HG02623 (cell line): Measurements from ENCODE around the gene TFDP1.

Experiments used
- ATAC-seq: cut with Tn5 transposase; IDR thresholded peaks from one replicate; pipeline ENCODE4 v1.9.1; 2021; ENCODE audit warnings: moderate library complexity; ENCODE audit not compliant: unreplicated experiment

The TFDP1 gene

DNA sequence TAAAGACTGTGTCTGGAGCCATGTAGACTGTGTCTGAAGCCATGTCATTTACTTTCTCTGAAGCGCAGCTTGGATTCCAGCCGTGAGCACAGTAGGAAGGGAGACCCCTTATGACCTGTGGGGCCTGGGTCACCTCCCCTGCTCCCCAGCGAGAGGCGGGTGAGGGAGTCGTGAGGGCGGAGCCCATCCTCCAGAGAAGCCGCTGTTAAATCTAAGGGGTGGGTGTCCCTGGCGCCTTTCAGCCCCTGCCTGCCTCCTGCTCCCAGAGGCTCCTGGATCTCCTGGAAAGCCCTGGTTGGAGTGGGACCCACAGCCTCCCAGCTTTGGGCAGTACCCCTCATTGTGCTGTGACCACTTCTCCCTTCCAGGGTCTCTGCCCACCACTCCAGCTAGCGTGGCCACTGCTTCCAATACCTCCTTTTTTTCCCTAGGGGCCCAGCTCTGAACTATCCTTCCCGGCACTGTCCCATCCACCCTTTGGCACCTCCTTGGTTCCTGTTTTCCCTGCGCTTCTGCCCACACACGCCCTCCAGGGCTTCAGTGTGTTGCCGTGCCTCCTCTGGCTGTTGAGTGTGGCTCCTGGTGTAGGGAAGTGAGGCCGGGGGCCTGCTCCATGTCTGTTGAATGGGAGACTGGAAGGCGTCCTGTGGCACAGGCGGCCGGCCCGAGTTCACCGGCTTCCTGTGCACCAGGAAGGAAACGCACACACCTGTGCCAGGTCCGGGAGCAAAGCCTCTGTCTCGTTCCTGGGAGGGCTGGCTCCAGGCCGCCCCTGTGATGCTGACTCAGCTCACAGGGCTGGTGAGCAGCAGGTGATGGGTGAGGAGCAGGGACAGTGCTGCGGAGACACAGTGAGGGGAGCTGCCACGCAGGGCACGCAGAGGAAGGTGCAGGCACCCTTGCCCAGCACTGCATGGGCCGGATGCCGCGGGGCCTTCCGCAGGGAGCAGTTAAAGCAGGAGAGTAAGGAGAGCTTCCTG, 44.0 kb downstream of the TFDP1 start:
- no peak for ATAC-seq

DNA sequence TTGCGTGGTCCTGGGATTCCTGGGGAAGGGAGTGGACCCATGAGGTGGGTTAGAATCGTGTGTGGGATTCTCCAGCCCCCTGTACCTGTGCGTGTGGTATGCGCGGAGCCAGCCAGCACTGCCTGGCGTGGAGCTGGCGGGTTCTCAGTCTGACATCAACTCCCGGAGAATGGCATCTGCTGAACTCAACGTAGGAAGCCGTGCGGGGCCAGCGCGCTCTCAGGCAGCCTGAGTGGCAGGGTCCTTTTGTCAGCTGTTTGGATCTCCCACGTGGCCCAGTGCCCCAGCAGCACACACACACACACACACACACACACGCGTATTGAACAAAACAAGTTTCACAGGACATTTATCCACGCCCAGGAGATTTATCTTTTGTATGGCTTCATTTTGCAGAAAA, 45.3 kb downstream of the TFDP1 start:
- no peak for ATAC-seq

DNA sequence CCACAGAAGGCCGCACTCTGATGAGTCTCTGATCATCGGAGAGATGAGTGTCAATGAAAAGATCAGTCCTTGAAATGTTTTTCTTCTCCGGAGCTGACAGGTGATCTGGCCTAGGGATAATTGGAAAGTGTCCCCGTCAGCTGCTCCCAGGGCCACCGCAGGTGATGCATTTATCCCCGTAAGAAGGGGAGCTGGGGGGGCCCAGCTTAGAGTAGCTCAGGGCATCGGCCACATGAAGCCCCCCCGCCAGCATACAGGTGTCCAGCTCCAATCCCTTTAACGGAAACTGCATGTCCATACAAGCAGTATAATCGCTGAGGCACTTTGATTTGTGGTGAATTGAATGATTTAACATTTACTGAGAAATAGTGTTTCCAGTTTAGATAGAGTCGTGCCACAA, 45.7 kb downstream of the TFDP1 start:
- no peak for ATAC-seq

DNA sequence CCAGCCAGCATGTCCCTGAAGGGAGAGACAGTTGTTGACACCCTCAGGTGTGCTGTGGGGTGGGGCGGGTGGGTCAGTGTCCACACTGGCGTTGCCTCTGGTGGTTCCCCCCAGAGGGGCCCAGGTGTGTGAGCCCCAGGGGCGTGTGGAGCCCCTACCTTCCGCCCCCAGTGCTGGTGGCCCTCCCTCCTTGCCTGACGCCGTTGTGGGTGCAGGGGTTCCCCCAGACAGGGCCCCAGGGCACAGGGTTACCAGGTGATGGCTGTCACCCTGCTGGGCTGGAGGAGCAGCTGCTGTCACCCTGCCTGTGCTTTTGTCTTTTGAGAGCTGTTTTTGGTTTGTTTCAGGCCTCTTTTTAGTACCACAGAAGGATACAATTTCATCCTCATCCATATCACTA, 46.3 kb downstream of the TFDP1 start:
- ATAC-seq = no peak

- ATAC-seq = no peak
Observed at GRCh38 chr13:113631341-113632095, 47.0 kb downstream of the TFDP1 start.

DNA sequence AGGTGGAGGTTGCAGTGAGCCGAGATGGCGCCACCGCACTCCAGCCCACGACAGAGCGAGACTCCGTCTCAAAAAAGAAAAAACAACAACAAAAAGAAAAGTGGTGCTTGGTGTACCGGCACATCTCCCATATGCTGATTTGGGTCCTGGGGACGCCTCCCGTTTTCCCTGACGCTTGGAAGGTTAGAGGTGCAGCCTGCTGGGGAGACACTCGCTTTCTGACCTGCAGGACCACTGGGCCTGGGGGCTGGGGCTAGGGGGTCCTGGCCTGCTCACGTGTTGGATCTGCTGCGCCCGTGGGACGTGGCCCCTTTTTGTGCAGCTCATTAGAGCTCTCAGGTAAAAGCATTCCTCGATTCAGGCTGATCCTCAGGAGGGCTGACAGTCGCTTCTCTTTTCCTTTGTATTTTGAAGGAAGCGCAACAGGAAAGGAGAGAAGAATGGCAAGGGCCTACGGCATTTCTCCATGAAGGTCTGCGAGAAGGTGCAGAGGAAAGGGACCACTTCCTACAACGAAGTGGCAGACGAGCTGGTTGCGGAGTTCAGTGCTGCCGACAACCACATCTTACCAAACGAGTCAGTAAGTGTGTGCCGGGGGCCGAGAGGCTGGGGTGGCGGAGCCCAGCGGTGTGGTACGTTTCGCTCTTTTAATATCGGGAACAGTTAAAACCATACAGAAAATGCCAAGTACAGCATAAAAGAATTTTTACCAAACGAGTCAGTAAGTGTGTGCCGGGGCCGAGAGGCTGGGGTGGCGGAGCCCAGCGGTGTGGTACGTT, 48.3 kb downstream of the TFDP1 start:
- ATAC-seq = no peak

DNA sequence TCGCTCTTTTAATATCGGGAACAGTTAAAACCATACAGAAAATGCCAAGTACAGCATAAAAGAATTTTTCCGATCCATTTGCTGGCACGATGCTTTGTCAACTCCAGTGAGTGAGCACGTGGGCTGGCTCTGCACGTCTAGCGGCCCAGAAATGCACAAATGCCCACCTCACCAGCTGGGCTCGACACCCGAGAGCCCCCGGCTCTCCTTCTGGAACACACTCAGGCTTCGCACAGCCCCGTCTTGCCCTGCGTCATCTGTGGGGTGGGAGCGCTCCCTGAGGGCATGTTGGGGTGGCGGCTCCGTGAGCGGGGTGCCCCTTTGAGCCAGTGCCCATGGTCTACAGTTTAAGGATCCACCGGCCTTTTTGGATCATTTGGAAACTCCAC, 48.9 kb downstream of the TFDP1 start:
- ATAC-seq = no peak

- no peak for ATAC-seq
Observed at GRCh38 chr13:113634279-113635047, 49.9 kb downstream of the TFDP1 start.

- no peak for ATAC-seq
Observed at GRCh38 chr13:113635048-113635420, 50.5 kb downstream of the TFDP1 start.

GRCh38 chr13:113635709-113636108, 51.2 kb downstream of the TFDP1 start:
- ATAC-seq = no peak

DNA sequence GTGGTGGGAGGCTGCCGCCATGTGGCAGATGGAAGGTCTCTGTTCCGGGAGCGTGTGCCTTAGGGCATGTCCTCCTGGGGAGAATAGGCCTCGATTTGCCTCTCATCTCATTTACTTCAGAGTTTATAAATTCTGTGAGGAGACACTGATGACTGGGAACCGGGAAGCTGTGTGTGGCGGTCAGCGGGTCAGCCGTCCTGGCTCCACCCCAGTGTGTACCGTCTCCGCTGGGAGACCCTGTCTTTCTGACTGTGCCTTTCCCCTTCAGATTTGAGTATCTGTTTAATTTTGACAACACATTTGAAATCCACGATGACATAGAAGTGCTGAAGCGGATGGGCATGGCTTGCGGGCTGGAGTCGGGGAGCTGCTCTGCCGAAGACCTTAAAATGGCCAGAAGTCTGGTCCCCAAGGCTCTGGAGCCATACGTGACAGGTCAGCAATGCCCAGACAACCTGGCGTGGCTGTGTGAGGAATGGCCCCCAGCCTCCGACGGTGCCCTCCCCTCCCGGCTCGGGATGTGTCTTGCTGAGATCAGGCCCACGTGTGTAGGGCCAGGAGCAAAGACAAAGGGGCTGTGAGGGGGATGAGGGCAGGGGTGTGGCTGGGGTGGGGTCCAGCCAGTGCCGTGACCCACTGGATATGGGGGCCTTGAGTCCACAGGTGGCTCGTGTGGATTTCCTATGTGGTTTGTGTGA, 51.9 kb downstream of the TFDP1 start:
- no peak for ATAC-seq

DNA sequence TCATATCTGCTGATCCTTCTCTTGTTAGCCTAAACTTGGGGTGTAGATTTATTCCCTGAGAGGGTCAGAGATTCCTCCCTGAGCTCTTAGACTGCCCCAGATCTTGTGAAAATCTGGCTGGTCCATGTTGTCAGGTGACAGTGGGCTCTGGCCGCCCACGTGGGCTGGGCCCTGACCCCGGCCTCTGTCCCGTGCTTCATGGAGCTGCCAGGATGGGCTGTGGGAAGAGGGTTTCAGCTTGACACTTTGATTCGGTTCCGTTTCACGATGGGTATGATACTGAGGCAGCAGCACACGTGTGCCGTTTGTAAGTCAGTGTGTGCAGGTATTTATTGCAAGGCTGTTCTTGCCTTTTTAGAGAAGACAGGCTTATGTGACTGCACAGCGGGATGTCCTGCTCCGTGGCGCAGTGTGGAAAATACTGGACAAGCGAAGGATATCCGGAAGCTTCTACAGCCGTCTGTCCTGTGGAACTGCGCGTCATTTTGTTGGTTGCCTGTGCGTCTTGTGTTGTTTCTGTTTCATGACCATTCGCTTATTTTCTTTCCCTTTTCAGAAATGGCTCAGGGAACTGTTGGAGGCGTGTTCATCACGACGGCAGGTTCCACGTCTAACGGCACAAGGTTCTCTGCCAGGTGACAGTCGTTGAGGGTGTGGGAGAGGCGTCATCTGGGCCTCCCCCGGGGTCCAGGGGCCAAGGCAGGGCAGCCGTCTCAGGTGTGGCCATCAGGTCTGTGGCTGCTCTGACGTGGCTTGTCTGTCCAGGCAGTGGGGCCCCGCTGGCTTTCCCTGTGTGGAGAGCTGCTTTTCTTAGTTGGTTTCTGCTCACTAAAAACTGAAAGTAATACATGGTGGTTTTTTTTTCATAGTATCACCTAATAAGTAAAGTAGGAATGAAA, 53.0 kb downstream of the TFDP1 start:
- no peak for ATAC-seq

- no peak for ATAC-seq
Observed at GRCh38 chr13:113638173-113638746, 53.7 kb downstream of the TFDP1 start.

DNA sequence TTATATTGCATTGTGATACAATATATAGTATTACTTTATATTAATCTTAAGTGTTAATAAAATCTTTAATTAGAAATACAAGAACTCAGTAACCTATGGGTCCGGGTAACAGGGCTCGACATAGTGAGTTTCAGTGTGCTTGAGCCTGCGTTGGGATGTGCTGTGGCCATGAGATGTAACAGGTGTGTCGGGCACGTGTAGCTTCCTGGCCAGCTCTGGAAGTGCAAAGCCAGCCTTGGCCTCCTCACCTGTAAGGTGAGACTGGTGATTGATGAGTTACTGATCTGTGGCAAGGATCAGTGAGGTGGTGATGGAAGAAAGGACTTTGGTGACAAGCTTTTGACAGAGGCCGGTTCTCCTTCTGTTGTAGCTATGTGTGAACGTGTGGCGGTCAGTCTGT, 54.3 kb downstream of the TFDP1 start:
- ATAC-seq = no peak

DNA sequence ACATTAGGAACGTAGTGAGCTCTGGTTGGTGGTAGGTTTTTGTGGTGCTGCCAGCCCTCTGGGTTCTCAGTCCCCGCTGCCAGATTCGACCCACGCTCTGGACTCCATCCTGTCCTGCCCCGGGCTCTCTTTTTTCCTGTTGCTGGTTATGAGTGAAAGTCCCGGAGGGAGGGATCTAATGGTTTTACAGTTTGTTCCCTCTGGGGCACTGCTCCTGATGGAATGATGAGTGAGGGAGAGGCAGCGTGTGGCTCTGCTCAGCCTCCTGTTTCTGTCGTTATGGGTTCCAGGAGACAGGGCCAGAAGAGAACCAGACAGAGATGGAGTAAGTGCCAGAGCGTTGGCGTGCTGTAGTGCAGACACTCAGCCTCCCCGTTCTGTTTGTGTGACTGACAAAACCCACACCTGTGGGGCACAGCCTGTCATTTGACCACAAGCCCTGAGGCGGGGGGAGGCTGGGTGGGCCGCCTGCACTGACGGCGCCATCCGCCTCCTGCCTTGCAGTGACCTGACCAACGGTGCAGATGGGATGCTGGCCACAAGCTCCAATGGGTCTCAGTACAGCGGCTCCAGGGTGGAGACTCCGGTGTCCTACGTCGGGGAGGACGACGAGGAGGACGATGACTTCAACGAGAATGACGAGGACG, 55.2 kb downstream of the TFDP1 start:
- ATAC-seq = no peak

GRCh38 chr13:113641426-113641825, 56.9 kb downstream of the TFDP1 start:
- ATAC-seq = no peak

GRCh38 chr13:113642563-113642962, 58.0 kb downstream of the TFDP1 start:
- ATAC-seq = no peak

DNA sequence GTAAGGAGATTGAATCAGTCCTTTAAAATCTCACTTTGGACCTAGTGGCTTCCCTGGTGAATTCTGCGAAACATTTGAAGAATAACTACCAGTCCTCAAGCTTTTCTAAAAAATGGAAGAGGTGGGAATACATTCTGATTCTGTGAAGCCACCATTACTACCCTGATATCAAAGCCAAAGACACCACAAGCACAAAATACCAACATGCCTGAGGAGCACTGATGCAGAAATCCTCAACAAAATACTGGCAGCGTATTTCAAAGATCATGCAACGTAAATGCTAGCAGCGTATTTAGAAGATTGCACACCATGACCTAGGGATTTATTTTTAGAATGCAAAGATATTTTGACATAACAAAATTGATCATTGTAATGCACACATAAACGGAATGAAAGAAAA, 59.0 kb downstream of the TFDP1 start:
- ATAC-seq = no peak
